ENCODE data around the gene PPP6R2. TPM values are rescaled to one million over a fixed set of nuclear protein-coding genes. Genes with fewer than 3 reads are reported as not detected.

Gene PPP6R2
- total and polyA plus RNA-seq, 9 of the 15 experiments (the other 6 are each of a cell fraction or from before 2014, with no cell fraction given): 0.32 to 39.8 (median 21.4) TPM

DNA sequence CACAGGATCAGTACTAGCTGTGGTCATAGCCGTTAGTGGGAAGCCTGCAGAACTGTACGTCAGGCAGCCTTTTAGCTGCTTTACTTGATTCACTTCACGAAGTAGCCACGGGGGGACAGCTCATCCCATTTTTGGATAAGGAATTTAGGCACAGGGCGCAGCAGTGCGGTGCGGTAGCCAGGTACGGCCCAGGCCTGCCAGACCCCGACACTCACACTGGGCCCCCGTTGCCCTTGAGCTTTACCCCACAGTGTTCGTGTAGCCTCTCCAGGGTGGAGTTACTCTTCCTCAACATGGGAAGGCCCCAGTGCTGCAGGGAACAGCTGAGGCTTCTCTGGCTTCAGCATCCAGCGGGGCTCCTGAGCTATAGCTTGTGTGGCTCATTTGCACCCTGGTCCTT is 72.3 kb downstream of the PPP6R2 start:
- no peak for ATAC-seq
- 100% methylated on average over 6 of the region's 12 CpGs for WGBS (ENCODE audit: insufficient coverage, low coverage, missing lambda C conversion rate)
- TF ChIP-seq, protein P1, sequence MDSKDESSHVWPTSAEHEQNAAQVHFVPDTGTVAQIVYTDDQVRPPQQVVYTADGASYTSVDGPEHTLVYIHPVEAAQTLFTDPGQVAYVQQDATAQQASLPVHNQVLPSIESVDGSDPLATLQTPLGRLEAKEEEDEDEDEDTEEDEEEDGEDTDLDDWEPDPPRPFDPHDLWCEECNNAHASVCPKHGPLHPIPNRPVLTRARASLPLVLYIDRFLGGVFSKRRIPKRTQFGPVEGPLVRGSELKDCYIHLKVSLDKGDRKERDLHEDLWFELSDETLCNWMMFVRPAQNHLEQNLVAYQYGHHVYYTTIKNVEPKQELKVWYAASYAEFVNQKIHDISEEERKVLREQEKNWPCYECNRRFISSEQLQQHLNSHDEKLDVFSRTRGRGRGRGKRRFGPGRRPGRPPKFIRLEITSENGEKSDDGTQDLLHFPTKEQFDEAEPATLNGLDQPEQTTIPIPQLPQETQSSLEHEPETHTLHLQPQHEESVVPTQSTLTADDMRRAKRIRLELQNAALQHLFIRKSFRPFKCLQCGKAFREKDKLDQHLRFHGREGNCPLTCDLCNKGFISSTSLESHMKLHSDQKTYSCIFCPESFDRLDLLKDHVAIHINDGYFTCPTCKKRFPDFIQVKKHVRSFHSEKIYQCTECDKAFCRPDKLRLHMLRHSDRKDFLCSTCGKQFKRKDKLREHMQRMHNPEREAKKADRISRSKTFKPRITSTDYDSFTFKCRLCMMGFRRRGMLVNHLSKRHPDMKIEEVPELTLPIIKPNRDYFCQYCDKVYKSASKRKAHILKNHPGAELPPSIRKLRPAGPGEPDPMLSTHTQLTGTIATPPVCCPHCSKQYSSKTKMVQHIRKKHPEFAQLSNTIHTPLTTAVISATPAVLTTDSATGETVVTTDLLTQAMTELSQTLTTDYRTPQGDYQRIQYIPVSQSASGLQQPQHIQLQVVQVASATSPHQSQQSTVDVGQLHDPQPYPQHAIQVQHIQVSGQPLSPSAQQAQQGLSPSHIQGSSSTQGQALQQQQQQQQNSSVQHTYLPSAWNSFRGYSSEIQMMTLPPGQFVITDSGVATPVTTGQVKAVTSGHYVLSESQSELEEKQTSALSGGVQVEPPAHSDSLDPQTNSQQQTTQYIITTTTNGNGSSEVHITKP (IDR thresholded peaks at IDR 0.05; ENCODE audit: partially characterized antibody): no peak
- no peak for TF ChIP-seq HDGF (IDR thresholded peaks at IDR 0.05)
- no peak for TF ChIP-seq POU5F1 (IDR thresholded peaks at IDR 0.05; ENCODE audit: borderline replicate concordance, low read depth, low read length, partially characterized antibody)
- no peak for TF ChIP-seq ZBED1 (IDR thresholded peaks at IDR 0.05)
- TF ChIP-seq, protein P2, sequence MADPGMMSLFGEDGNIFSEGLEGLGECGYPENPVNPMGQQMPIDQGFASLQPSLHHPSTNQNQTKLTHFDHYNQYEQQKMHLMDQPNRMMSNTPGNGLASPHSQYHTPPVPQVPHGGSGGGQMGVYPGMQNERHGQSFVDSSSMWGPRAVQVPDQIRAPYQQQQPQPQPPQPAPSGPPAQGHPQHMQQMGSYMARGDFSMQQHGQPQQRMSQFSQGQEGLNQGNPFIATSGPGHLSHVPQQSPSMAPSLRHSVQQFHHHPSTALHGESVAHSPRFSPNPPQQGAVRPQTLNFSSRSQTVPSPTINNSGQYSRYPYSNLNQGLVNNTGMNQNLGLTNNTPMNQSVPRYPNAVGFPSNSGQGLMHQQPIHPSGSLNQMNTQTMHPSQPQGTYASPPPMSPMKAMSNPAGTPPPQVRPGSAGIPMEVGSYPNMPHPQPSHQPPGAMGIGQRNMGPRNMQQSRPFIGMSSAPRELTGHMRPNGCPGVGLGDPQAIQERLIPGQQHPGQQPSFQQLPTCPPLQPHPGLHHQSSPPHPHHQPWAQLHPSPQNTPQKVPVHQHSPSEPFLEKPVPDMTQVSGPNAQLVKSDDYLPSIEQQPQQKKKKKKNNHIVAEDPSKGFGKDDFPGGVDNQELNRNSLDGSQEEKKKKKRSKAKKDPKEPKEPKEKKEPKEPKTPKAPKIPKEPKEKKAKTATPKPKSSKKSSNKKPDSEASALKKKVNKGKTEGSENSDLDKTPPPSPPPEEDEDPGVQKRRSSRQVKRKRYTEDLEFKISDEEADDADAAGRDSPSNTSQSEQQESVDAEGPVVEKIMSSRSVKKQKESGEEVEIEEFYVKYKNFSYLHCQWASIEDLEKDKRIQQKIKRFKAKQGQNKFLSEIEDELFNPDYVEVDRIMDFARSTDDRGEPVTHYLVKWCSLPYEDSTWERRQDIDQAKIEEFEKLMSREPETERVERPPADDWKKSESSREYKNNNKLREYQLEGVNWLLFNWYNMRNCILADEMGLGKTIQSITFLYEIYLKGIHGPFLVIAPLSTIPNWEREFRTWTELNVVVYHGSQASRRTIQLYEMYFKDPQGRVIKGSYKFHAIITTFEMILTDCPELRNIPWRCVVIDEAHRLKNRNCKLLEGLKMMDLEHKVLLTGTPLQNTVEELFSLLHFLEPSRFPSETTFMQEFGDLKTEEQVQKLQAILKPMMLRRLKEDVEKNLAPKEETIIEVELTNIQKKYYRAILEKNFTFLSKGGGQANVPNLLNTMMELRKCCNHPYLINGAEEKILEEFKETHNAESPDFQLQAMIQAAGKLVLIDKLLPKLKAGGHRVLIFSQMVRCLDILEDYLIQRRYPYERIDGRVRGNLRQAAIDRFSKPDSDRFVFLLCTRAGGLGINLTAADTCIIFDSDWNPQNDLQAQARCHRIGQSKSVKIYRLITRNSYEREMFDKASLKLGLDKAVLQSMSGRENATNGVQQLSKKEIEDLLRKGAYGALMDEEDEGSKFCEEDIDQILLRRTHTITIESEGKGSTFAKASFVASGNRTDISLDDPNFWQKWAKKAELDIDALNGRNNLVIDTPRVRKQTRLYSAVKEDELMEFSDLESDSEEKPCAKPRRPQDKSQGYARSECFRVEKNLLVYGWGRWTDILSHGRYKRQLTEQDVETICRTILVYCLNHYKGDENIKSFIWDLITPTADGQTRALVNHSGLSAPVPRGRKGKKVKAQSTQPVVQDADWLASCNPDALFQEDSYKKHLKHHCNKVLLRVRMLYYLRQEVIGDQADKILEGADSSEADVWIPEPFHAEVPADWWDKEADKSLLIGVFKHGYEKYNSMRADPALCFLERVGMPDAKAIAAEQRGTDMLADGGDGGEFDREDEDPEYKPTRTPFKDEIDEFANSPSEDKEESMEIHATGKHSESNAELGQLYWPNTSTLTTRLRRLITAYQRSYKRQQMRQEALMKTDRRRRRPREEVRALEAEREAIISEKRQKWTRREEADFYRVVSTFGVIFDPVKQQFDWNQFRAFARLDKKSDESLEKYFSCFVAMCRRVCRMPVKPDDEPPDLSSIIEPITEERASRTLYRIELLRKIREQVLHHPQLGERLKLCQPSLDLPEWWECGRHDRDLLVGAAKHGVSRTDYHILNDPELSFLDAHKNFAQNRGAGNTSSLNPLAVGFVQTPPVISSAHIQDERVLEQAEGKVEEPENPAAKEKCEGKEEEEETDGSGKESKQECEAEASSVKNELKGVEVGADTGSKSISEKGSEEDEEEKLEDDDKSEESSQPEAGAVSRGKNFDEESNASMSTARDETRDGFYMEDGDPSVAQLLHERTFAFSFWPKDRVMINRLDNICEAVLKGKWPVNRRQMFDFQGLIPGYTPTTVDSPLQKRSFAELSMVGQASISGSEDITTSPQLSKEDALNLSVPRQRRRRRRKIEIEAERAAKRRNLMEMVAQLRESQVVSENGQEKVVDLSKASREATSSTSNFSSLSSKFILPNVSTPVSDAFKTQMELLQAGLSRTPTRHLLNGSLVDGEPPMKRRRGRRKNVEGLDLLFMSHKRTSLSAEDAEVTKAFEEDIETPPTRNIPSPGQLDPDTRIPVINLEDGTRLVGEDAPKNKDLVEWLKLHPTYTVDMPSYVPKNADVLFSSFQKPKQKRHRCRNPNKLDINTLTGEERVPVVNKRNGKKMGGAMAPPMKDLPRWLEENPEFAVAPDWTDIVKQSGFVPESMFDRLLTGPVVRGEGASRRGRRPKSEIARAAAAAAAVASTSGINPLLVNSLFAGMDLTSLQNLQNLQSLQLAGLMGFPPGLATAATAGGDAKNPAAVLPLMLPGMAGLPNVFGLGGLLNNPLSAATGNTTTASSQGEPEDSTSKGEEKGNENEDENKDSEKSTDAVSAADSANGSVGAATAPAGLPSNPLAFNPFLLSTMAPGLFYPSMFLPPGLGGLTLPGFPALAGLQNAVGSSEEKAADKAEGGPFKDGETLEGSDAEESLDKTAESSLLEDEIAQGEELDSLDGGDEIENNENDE (IDR thresholded peaks at IDR 0.05; ENCODE audit: low read depth, low read length): no peak
- TF ChIP-seq, protein P3, sequence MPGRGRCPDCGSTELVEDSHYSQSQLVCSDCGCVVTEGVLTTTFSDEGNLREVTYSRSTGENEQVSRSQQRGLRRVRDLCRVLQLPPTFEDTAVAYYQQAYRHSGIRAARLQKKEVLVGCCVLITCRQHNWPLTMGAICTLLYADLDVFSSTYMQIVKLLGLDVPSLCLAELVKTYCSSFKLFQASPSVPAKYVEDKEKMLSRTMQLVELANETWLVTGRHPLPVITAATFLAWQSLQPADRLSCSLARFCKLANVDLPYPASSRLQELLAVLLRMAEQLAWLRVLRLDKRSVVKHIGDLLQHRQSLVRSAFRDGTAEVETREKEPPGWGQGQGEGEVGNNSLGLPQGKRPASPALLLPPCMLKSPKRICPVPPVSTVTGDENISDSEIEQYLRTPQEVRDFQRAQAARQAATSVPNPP (IDR thresholded peaks at IDR 0.05; ENCODE audit: borderline replicate concordance, insufficient read depth, insufficient read length): no peak

More for the DNA sequence above, 72.3 kb downstream of the PPP6R2 start:
- Histone ChIP-seq H3K36me3 (ENCODE audit: control insufficient read depth, insufficient read depth, low read length) (peaks cover 71% of the 10 kb centered on the region; the same call in 2 of the 3 replicates), H3K4me3 (no peak overlapping the region), H3K4me2 (ENCODE audit: insufficient read depth, low read length) (no peak overlapping the region), H3K27ac (ENCODE audit: extremely low read depth, low read depth, low read length) (no peak overlapping the region), H3K4me1 (replicated peaks in 1 of 2; ENCODE audit: control insufficient read depth in 2 of 2, insufficient read depth in 2 of 2, low read length in 2 of 2) (peaks cover 0 to 6% of the 10 kb centered on the region in 2 experiments; a peak in 2 of 5 replicates), H3K9me3 (replicated peaks; ENCODE audit: control insufficient read depth, insufficient read depth, low read depth, low read length) (no peaks in the 10 kb centered on the region), H2AFZ (ENCODE audit: low read depth, low read length) (no peak overlapping the region), H3K79me2 (ENCODE audit: control insufficient read depth, insufficient read depth, low read length) (no peaks in the 10 kb centered on the region), H4K20me1 (replicated peaks; ENCODE audit: control insufficient read depth, insufficient read depth, low read length) (no peaks in the 10 kb centered on the region; the same call in 1 of the 2 replicates), H3K27me3 (ENCODE audit: control insufficient read depth in 2 of 2, insufficient read depth in 2 of 2, low read length in 2 of 2) (no peaks in the 10 kb centered on the region), H3K9me1 (ENCODE audit: control insufficient read depth, insufficient read depth, low read length) (no peaks in the 10 kb centered on the region), H3K9ac (ENCODE audit: insufficient read depth in 1 of 2, low read depth in 2 of 2, low read length in 2 of 2) (no peak overlapping the region)
- no TSS peak for BruUV-seq (replicated peaks)
- intact Hi-C loops (cut with micrococcal nuclease) (no loop called here), in situ Hi-C loops (cut with MboI) (no loop called here)
- FAIRE-seq (no peak), DNase-seq (ENCODE audit: extremely low read depth in 1 of 4, low spot score in 3 of 4) (no peak)
- ChIA-PET CTCF (ENCODE audit: low intra/inter-chr PET ratio) (no interaction called here), POLR2A (no interaction called here)
